ENCODE measurements around the gene GADD45B. TPM values are rescaled to one million over a fixed set of nuclear protein-coding genes. Genes with fewer than 3 reads are reported as not detected.
A peak's percentile ranks its signal among the peaks of the same experiment; 100 is the strongest.

The GADD45B gene
- total RNA-seq, 3 donors from 2014 or later, result 136 to 301 (median 172) TPM

- peaks cover 19 to 24% of the 10 kb centered on the region in 2 donors for H3K4me1 ChIP-seq
- peak overlapping the region in 1 of 2 donors; percentile 97 for H3K27ac ChIP-seq
- no peak for DNase-seq (ENCODE audit: low spot score in 2 of 2)
- no peaks in the 10 kb centered on the region for H3K27me3 ChIP-seq
- peak overlapping the region; percentile 87 to 98 (median 93) for H3K4me3 ChIP-seq
- TF ChIP-seq POLR2A (IDR thresholded peaks at IDR 0.05) (no peak), POLR2AphosphoS5 (IDR thresholded peaks at IDR 0.05) (no peak), CTCF (IDR thresholded peaks at IDR 0.05) (no peak)
- intact Hi-C loops (cut with DNase I; ENCODE audit: low total_unique reads), result no loop called here
- H3K9me3 ChIP-seq, result no peaks in the 10 kb centered on the region
- H3K36me3 ChIP-seq, result no peaks in the 10 kb centered on the region
Observed at GRCh38 chr19:2428756-2429711, 46.9 kb upstream of the GADD45B start.

GRCh38 chr19:2429917-2430535, 45.9 kb upstream of the GADD45B start:
- Histone ChIP-seq H3K36me3 (no peaks in the 10 kb centered on the region), H3K27ac (no peak overlapping the region), H3K27me3 (no peaks in the 10 kb centered on the region), H3K4me1 (peaks cover 16 to 24% of the 10 kb centered on the region in 2 donors), H3K9me3 (no peaks in the 10 kb centered on the region), H3K4me3 (no peak overlapping the region)
- TF ChIP-seq CTCF (IDR thresholded peaks at IDR 0.05), result no peak
- TF ChIP-seq POLR2A (IDR thresholded peaks at IDR 0.05), result no peak
- no peak for TF ChIP-seq POLR2AphosphoS5 (IDR thresholded peaks at IDR 0.05)
- intact Hi-C loops (cut with DNase I; ENCODE audit: low total_unique reads), result no loop called here
- DNase-seq (ENCODE audit: low spot score in 2 of 2), result no peak

- Histone ChIP-seq H3K27me3 (no peaks in the 10 kb centered on the region), H3K36me3 (no peaks in the 10 kb centered on the region)
- TF ChIP-seq POLR2AphosphoS5 (IDR thresholded peaks at IDR 0.05), result no peak
- no peak for TF ChIP-seq CTCF (IDR thresholded peaks at IDR 0.05)
- no peak for TF ChIP-seq POLR2A (IDR thresholded peaks at IDR 0.05)
Observed at GRCh38 chr19:2431318-2432055, 44.4 kb upstream of the GADD45B start.

GRCh38 chr19:2432131-2432848, 43.6 kb upstream of the GADD45B start:
- H3K4me1 ChIP-seq, result peaks cover 0 to 6% of the 10 kb centered on the region in 2 donors
- no peaks in the 10 kb centered on the region for H3K27me3 ChIP-seq
- H3K27ac ChIP-seq, result no peak overlapping the region
- DNase-seq (ENCODE audit: low spot score in 2 of 2), result no peak
- H3K9me3 ChIP-seq, result no peaks in the 10 kb centered on the region
- no peak overlapping the region for H3K4me3 ChIP-seq
- intact Hi-C loops (cut with DNase I; ENCODE audit: low total_unique reads), result no loop called here
- H3K36me3 ChIP-seq, result no peaks in the 10 kb centered on the region
- TF ChIP-seq POLR2A (IDR thresholded peaks at IDR 0.05), result no peak

More at GRCh38 chr19:2431318-2432055, 44.4 kb upstream of the GADD45B start:
- peaks cover 4 to 10% of the 10 kb centered on the region in 2 donors for H3K4me1 ChIP-seq
- H3K4me3 ChIP-seq, result no peak overlapping the region
- H3K27ac ChIP-seq, result no peak overlapping the region
- no peak for DNase-seq (ENCODE audit: low spot score in 2 of 2)
- intact Hi-C loops (cut with DNase I; ENCODE audit: low total_unique reads), result no loop called here
- H3K9me3 ChIP-seq, result no peaks in the 10 kb centered on the region

GRCh38 chr19:2433854-2434253, 42.1 kb upstream of the GADD45B start:
- no peaks in the 10 kb centered on the region for H3K9me3 ChIP-seq
- no peaks in the 10 kb centered on the region for H3K27me3 ChIP-seq
- TF ChIP-seq POLR2A (IDR thresholded peaks at IDR 0.05) (no peak), CTCF (IDR thresholded peaks at IDR 0.05) (no peak), POLR2AphosphoS5 (IDR thresholded peaks at IDR 0.05) (no peak)
- DNase-seq (ENCODE audit: low spot score in 2 of 2), result no peak
- no peaks in the 10 kb centered on the region for H3K4me1 ChIP-seq
- no peak overlapping the region for H3K27ac ChIP-seq
- intact Hi-C loops (cut with DNase I; ENCODE audit: low total_unique reads), result no loop called here
- H3K4me3 ChIP-seq, result no peak overlapping the region
- H3K36me3 ChIP-seq, result no peaks in the 10 kb centered on the region

Data from breast epithelium (tissue), 4 donors.